GM19468 (cell line): ENCODE measurements around the gene ACAP3.

Source experiments
- ATAC-seq: cut with Tn5 transposase; IDR thresholded peaks from one replicate; pipeline ENCODE4 v1.9.1; 2021; ENCODE audit warnings: mild to moderate bottlenecking, moderate library complexity, moderate number of reproducible peaks; ENCODE audit not compliant: unreplicated experiment; ENCODE audit errors: extremely low read depth

The ACAP3 gene

GRCh38 chr1:1305300-1306069, 2.2 kb downstream of the ACAP3 start:
- no peak for ATAC-seq

- ATAC-seq: no peak
These were observed 3.1 kb downstream of the ACAP3 start for GRCh38 chr1:1304331-1305299.

- ATAC-seq: no peak
These were observed 4.0 kb downstream of the ACAP3 start for GRCh38 chr1:1303736-1304135.

- no peak for ATAC-seq
These were observed 4.7 kb downstream of the ACAP3 start for GRCh38 chr1:1302951-1303509.

GRCh38 chr1:1302006-1302430, 5.7 kb downstream of the ACAP3 start:
- no peak for ATAC-seq

GRCh38 chr1:1300352-1300739, 7.4 kb downstream of the ACAP3 start:
- no peak for ATAC-seq

- no peak for ATAC-seq
These were observed 7.9 kb downstream of the ACAP3 start for GRCh38 chr1:1299686-1300351.

- no peak for ATAC-seq
These were observed 8.7 kb downstream of the ACAP3 start for GRCh38 chr1:1298861-1299685.

- no peak for ATAC-seq
These were observed 9.8 kb downstream of the ACAP3 start for GRCh38 chr1:1297802-1298424.

- ATAC-seq: no peak
These were observed 11.4 kb downstream of the ACAP3 start for GRCh38 chr1:1296070-1297061.

GRCh38 chr1:1295154-1295923, 12.4 kb downstream of the ACAP3 start:
- no peak for ATAC-seq

- ATAC-seq: no peak
These were observed 13.4 kb downstream of the ACAP3 start for GRCh38 chr1:1294250-1294890.

GRCh38 chr1:1293263-1294249, 14.2 kb downstream of the ACAP3 start:
- ATAC-seq: no peak

- ATAC-seq: no peak
These were observed 14.9 kb downstream of the ACAP3 start for GRCh38 chr1:1292851-1293250.

- ATAC-seq: no peak
These were observed 15.3 kb downstream of the ACAP3 start for GRCh38 chr1:1292442-1292779.
